Measurements from ENCODE around the gene XXYLT1.

- no peak for TF ChIP-seq EZH2 (IDR thresholded peaks at IDR 0.05; ENCODE audit: low read length)
- TF ChIP-seq, protein P1, sequence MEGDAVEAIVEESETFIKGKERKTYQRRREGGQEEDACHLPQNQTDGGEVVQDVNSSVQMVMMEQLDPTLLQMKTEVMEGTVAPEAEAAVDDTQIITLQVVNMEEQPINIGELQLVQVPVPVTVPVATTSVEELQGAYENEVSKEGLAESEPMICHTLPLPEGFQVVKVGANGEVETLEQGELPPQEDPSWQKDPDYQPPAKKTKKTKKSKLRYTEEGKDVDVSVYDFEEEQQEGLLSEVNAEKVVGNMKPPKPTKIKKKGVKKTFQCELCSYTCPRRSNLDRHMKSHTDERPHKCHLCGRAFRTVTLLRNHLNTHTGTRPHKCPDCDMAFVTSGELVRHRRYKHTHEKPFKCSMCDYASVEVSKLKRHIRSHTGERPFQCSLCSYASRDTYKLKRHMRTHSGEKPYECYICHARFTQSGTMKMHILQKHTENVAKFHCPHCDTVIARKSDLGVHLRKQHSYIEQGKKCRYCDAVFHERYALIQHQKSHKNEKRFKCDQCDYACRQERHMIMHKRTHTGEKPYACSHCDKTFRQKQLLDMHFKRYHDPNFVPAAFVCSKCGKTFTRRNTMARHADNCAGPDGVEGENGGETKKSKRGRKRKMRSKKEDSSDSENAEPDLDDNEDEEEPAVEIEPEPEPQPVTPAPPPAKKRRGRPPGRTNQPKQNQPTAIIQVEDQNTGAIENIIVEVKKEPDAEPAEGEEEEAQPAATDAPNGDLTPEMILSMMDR (optimal IDR thresholded peaks at IDR 0.05 in 1 of 3, IDR thresholded peaks at IDR 0.05 in 1 of 3, conservative IDR thresholded peaks at IDR 0.05 in 1 of 3; ENCODE audit: extremely low read depth in 1 of 3, insufficient read depth in 2 of 3, low read length in 3 of 3): no peak
These were observed 31.5 kb upstream of the XXYLT1 start for GRCh38 chr3:195302431-195302830.
